OCI-LY3 (cell line): ENCODE data around the gene PSMF1.
"Not testable (repeated sequence)": the region's sequence is repeated elsewhere in the genome, so short reads cannot be mapped to it uniquely, and the experiment has no call there.

ENCODE experiments used
- EZH2phosphoT487 ChIP-seq: fragments of 200-600 bp; shearing (Covaris generic); IDR thresholded peaks from 2 replicates; pipeline ENCODE4 v1.6.1; 2018; ENCODE audit warnings: antibody characterized with exemption, mixed run types, low read depth
- TF ChIP-seq, protein P1 (sequence below): fragments of 200-600, 300-600 bp; sonication (generic); IDR thresholded peaks from 2 replicates; pipeline ENCODE4 v1.5.1; 2014; ENCODE audit warnings: antibody characterized with exemption, low read length, low read depth

DNA sequence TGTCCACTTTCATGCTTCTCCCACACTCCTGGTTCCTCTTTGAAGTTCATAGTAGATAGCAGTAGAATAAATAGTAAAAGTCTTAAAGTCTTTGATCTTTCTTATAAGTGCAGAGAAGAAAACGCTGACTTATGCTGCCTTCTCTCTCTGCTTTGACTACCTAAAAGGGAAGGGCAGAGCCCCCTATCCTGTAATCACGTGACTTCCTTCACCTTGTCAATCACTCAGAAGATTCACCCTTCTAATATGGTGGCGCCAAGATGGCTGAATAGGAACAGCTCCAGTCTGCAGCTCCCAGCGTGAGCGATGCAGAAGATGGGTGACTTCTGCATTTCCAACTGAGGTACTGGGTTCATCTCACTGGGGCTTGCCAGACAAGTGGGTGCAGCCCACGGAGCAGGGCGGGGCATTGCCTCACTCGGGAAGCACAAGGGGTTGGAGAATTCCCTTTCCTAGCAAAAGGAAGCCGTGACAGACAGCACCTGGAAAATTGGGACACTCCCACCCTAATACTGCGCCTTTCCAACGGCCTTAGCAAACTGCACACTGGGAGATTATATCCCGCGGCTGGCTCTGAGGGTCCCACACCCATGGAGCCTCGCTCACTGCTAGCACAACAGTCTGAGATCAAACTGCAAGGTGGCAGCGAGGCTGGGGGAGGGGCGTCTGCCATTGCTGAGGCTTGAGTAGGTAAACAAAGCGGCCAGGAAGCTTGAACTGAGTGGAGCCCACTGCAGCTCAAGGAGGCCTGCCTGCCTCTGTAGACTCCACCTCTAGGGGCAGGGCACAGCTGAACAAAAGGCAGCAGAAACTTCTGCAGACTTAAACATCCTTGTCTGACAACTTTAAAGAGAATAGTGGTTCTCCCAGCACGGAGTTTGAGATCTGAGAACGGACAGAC is 98.4 kb downstream of the PSMF1 start:
- TF ChIP-seq, protein P1, sequence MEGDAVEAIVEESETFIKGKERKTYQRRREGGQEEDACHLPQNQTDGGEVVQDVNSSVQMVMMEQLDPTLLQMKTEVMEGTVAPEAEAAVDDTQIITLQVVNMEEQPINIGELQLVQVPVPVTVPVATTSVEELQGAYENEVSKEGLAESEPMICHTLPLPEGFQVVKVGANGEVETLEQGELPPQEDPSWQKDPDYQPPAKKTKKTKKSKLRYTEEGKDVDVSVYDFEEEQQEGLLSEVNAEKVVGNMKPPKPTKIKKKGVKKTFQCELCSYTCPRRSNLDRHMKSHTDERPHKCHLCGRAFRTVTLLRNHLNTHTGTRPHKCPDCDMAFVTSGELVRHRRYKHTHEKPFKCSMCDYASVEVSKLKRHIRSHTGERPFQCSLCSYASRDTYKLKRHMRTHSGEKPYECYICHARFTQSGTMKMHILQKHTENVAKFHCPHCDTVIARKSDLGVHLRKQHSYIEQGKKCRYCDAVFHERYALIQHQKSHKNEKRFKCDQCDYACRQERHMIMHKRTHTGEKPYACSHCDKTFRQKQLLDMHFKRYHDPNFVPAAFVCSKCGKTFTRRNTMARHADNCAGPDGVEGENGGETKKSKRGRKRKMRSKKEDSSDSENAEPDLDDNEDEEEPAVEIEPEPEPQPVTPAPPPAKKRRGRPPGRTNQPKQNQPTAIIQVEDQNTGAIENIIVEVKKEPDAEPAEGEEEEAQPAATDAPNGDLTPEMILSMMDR = not testable (repeated sequence)
- not testable (repeated sequence) for TF ChIP-seq EZH2phosphoT487
